PC-3 (cell line): ENCODE results near the gene ADI1. TPM values are rescaled to one million over a fixed set of nuclear protein-coding genes. Genes with fewer than 3 reads are reported as not detected.

Experiments used
- ATAC-seq: fragments of 200-7000 bp; cut with Tn5 transposase; 2 replicates; pipeline ENCODE4 v1.9.1; 2020; ENCODE audit warnings: mild to moderate bottlenecking, moderate library complexity
- BruUV-seq: library from RNA; stranded (reverse); fragments of 400-500 nt; replicated peaks from 2 replicates; lab custom pipeline; 2021; lab: Mats Ljungman, UMichigan
- CTCF ChIA-PET: fragments of 300-600 bp; sonication (Branson Sonifier 250); formaldehyde crosslinking; loops from one replicate; lab custom pipeline; 2022; ENCODE audit warnings: antibody characterized with exemption; lab: Charles Lee
- POLR2A ChIA-PET: fragments of 300-600 bp; sonication (Branson Sonifier 250); formaldehyde crosslinking; loops from one replicate; lab custom pipeline; 2022; ENCODE audit warnings: antibody characterized with exemption; ENCODE audit not compliant: unreplicated experiment; lab: Charles Lee
- DNase-seq: peaks from one replicate; pipeline ENCODE4 v3.0.0-alpha.2; 2015
- H2AFZ ChIP-seq: fragments of 300-600 bp; sonication (generic); 2 replicates; pipeline ENCODE4 v1.6.0; 2016; ENCODE audit warnings: antibody characterized with exemption, low read length
- H3F3A ChIP-seq: fragments of 300-600 bp; sonication (generic); one replicate; pipeline ENCODE4 v1.6.0; 2017; ENCODE audit warnings: antibody characterized with exemption, low read length, control low read depth, mild to moderate bottlenecking; ENCODE audit not compliant: unreplicated experiment
- H3K27ac ChIP-seq: fragments of 300-600 bp; sonication (generic); 2 replicates; pipeline ENCODE4 v1.5.1; 2016; ENCODE audit warnings: mild to moderate bottlenecking, low read length
- H3K27me3 ChIP-seq: fragments of 300-600 bp; sonication (generic); 2 replicates; pipeline ENCODE4 v1.6.1; 2016; ENCODE audit warnings: low read length, mixed read lengths
- H3K36me3 ChIP-seq: fragments of 300-600 bp; sonication (generic); 2 replicates; pipeline ENCODE4 v1.6.1; 2016; ENCODE audit warnings: low read depth, mixed run types, low read length, mixed read lengths
- H3K4me1 ChIP-seq: fragments of 300-600 bp; sonication (generic); 2 replicates; pipeline ENCODE4 v1.5.1; 2016; ENCODE audit warnings: low read length; ENCODE audit not compliant: insufficient read depth
- H3K4me2 ChIP-seq: fragments of 300-600 bp; sonication (generic); 2 replicates; pipeline ENCODE4 v1.6.0; 2016; ENCODE audit warnings: low read length
- H3K4me3 ChIP-seq: fragments of 300-600 bp; sonication (generic); 2 replicates; pipeline ENCODE4 v1.5.1; 2016; ENCODE audit warnings: mild to moderate bottlenecking, low read length, mixed read lengths
- H3K79me2 ChIP-seq: fragments of 300-600 bp; sonication (generic); 2 replicates; pipeline ENCODE4 v1.6.1; 2017; ENCODE audit warnings: low read length, mixed read lengths
- H3K9ac ChIP-seq: fragments of 300-600 bp; sonication (generic); 2 replicates; pipeline ENCODE4 v1.6.0; 2016; ENCODE audit warnings: mild to moderate bottlenecking, low read length
- H3K9me2 ChIP-seq: fragments of 300-600 bp; sonication (generic); replicated peaks from 2 replicates; pipeline ENCODE4 v1.6.1; 2016; ENCODE audit warnings: mixed run types, low read length, mixed read lengths
- H3K9me3 ChIP-seq: fragments of 300-600 bp; sonication (generic); 2 replicates; pipeline ENCODE4 v1.6.1; 2016; ENCODE audit warnings: low read length, mixed read lengths
- H4K20me1 ChIP-seq: fragments of 300-600 bp; sonication (generic); 2 replicates; pipeline ENCODE4 v1.6.1; 2016; ENCODE audit warnings: low read length, mixed read lengths
- EZH2 ChIP-seq: fragments of 300-600 bp; sonication (generic); IDR thresholded peaks from one replicate; pipeline ENCODE4 v1.6.1; 2017; ENCODE audit warnings: antibody characterized with exemption, mild to moderate bottlenecking, low read length; ENCODE audit not compliant: unreplicated experiment
- EZH2phosphoT487 ChIP-seq: fragments of 300-600 bp; sonication (generic); IDR thresholded peaks from 2 replicates; pipeline ENCODE4 v1.6.1; 2018; ENCODE audit warnings: mild to moderate bottlenecking, antibody characterized with exemption, low read length, borderline replicate concordance
- intact Hi-C: fragments of 100-400 bp; cut with micrococcal nuclease; formaldehyde crosslinking; loops from 2 replicates; pipeline ENCODE4 v1.9.0; 2023
- total RNA-seq: library from RNA; depleted of rRNA; stranded (reverse); fragments of >200 nt; gene quantifications from 2 replicates; pipeline ENCODE4 v1.2.3, GENCODE V29; 2014
- TF ChIP-seq, protein P1 (sequence below): fragments of 300-600 bp; sonication (generic); conservative IDR thresholded peaks from 2 replicates; pipeline ENCODE4 v1.5.1; 2017; ENCODE audit warnings: antibody characterized with exemption, low read depth, mild to moderate bottlenecking, low read length

The ADI1 gene
- total RNA-seq, 1 experiment from 2014 or later, result 97.8 TPM

DNA sequence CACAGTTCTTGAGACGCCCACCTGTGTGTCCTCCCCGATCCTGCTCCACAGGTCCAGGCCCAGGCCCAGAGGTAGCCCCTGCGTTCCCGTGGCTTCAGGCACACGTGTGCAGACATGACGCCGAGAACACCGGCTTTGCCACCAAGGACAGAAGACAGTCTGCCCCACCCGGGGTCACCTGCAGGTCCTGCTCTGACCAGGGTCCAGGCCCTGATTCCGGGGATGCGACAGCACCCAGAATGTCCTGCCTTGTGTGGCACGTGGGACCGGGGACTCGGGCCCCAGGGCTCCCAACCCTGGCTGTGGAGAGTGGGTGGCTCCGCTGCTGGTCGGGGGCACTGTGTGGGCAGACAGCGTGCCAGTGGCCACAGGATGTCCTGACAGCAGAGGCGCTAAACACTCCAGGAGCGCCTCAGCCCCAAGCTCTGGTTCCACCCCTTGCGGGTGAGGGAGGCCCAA is 36.9 kb downstream of the ADI1 start:
- Histone ChIP-seq H3K27me3 (no peaks in the 10 kb centered on the region), H3K4me2 (no peak overlapping the region), H3K79me2 (no peaks in the 10 kb centered on the region), H3K9ac (no peak overlapping the region), H2AFZ (no peak overlapping the region), H3K4me3 (no peak overlapping the region), H3K9me2 (no peaks in the 10 kb centered on the region), H3F3A (no peaks in the 10 kb centered on the region), H3K36me3 (peaks cover 8% of the 10 kb centered on the region; the same call in 1 of the 2 replicates), H3K27ac (no peak overlapping the region), H3K9me3 (no peaks in the 10 kb centered on the region), H3K4me1 (no peaks in the 10 kb centered on the region), H4K20me1 (no peaks in the 10 kb centered on the region)
- POLR2A ChIA-PET, result interaction anchor here (0.6 kb wide), 1 partner anchor 1601 kb away, joined by 4 read pairs; no protein-coding TSS in a partner anchor
- no TSS peak for BruUV-seq
- intact Hi-C loops, result no loop called here
- CTCF ChIA-PET, result no interaction called here
- no peak for DNase-seq
- TF ChIP-seq EZH2 (no peak), EZH2phosphoT487 (no peak)
- TF ChIP-seq, protein P1, sequence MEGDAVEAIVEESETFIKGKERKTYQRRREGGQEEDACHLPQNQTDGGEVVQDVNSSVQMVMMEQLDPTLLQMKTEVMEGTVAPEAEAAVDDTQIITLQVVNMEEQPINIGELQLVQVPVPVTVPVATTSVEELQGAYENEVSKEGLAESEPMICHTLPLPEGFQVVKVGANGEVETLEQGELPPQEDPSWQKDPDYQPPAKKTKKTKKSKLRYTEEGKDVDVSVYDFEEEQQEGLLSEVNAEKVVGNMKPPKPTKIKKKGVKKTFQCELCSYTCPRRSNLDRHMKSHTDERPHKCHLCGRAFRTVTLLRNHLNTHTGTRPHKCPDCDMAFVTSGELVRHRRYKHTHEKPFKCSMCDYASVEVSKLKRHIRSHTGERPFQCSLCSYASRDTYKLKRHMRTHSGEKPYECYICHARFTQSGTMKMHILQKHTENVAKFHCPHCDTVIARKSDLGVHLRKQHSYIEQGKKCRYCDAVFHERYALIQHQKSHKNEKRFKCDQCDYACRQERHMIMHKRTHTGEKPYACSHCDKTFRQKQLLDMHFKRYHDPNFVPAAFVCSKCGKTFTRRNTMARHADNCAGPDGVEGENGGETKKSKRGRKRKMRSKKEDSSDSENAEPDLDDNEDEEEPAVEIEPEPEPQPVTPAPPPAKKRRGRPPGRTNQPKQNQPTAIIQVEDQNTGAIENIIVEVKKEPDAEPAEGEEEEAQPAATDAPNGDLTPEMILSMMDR, result no peak
- ATAC-seq, result no peak

DNA sequence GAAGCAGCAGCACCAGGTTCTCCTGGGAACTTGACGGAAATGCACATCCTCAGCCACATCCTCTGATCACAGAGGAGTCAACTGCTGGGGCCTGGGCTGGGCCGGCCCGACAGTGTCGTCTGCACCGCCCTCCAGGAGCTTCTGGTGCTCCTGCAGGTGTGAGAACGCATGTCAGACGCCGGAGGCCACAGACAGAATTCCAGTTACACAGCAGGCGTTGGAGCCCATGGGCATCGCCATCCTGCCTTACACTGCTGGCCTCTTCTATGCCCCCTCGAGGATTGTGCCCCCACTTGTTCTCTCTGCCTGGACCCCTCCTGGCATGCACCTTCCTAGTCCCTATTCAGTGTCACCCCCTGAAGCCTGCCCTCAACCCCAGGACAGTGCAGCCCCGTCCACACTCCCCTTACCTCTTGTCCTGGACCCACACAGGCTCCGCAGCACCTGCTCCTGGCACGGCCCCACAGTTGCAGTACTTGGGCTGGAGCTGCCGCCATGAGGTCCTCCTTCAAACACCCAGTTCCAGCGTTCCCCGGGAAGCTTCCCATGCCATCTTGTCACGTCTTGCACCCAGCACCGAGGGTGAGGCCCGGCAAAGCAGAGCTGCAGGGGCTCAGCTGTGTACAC is 37.5 kb downstream of the ADI1 start:
- no peaks in the 10 kb centered on the region for H3K9me3 ChIP-seq
- H3K4me3 ChIP-seq, result no peak overlapping the region
- H3K27me3 ChIP-seq, result no peaks in the 10 kb centered on the region
- POLR2A ChIA-PET, result no interaction called here
- no peaks in the 10 kb centered on the region for H3K4me1 ChIP-seq
- H3K79me2 ChIP-seq, result no peaks in the 10 kb centered on the region
- H3K9ac ChIP-seq, result no peak overlapping the region
- H3F3A ChIP-seq, result no peaks in the 10 kb centered on the region
- no peaks in the 10 kb centered on the region for H4K20me1 ChIP-seq
- no peaks in the 10 kb centered on the region for H3K9me2 ChIP-seq
- H3K27ac ChIP-seq, result no peak overlapping the region
- DNase-seq (no peak), ATAC-seq (no peak)
- intact Hi-C loops, result no loop called here
- BruUV-seq, result no TSS peak
- H2AFZ ChIP-seq, result no peak overlapping the region
- CTCF ChIA-PET, result no interaction called here
- H3K36me3 ChIP-seq, result peaks cover 12% of the 10 kb centered on the region; the same call in 1 of the 2 replicates
- H3K4me2 ChIP-seq, result no peak overlapping the region
- TF ChIP-seq, protein P1, result no peak
- no peak for TF ChIP-seq EZH2
- TF ChIP-seq EZH2phosphoT487, result no peak

DNA sequence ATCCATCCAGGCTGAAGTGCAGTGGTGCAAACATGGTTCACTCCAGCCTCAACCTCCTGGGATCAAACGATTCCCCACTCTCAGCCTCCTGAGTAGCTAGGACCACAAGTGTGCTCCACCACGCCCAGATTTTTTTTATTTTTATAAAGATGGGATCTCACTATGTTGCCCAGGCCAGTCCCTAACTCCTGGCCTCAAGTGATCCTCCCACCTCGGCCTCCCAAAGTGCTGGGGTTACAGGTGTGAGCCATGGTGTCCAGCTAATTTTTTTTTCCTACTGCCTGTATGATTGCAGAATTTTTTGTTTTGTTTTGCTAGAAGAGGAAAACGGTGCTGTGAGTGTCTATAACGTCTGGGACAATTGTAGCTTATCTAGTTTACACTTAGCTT is 38.3 kb downstream of the ADI1 start:
- no peaks in the 10 kb centered on the region for H3K79me2 ChIP-seq
- H3K4me1 ChIP-seq, result no peaks in the 10 kb centered on the region
- no peak overlapping the region for H3K4me3 ChIP-seq
- ChIA-PET POLR2A (no interaction called here), CTCF (no interaction called here)
- no peaks in the 10 kb centered on the region for H3K9me3 ChIP-seq
- no peak for DNase-seq
- no peak overlapping the region for H3K4me2 ChIP-seq
- H3K27me3 ChIP-seq, result no peaks in the 10 kb centered on the region
- intact Hi-C loops, result no loop called here
- no peak overlapping the region for H3K27ac ChIP-seq
- no peak for ATAC-seq
- H3K9me2 ChIP-seq, result no peaks in the 10 kb centered on the region
- peaks cover 14% of the 10 kb centered on the region; the same call in 1 of the 2 replicates for H3K36me3 ChIP-seq
- H3F3A ChIP-seq, result no peaks in the 10 kb centered on the region
- no peak overlapping the region for H3K9ac ChIP-seq
- TF ChIP-seq, protein P1, result no peak
- TF ChIP-seq EZH2phosphoT487, result no peak
- no peak for TF ChIP-seq EZH2
- no peaks in the 10 kb centered on the region for H4K20me1 ChIP-seq
- no TSS peak for BruUV-seq
- no peak overlapping the region for H2AFZ ChIP-seq
